Measurements from ENCODE around the gene ING3.

The ING3 gene

GRCh38 chr7:120927454-120928103 lies 23.0 kb upstream of the ING3 start:
- no peaks in the 10 kb centered on the region for H3K4me1 ChIP-seq (ENCODE audit: control insufficient read depth, insufficient read depth, low read length)
- no peaks in the 10 kb centered on the region for H3K9me3 ChIP-seq (ENCODE audit: control insufficient read depth in 2 of 2, low read length in 2 of 2)
- H3K27ac ChIP-seq (ENCODE audit: low read length): no peak overlapping the region
- H3K9ac ChIP-seq (ENCODE audit: low read length in 2 of 2): no peak overlapping the region
- no peaks in the 10 kb centered on the region for H3K36me3 ChIP-seq (ENCODE audit: control insufficient read depth in 2 of 2, insufficient read depth in 2 of 2, low read length in 2 of 2)
- no peak overlapping the region for H3K4me3 ChIP-seq (ENCODE audit: low read length in 2 of 2)
- H3K27me3 ChIP-seq (ENCODE audit: control insufficient read depth in 1 of 2, insufficient read depth in 2 of 2, low read length in 2 of 2): no peaks in the 10 kb centered on the region

- H3K36me3 ChIP-seq (ENCODE audit: control insufficient read depth in 2 of 2, insufficient read depth in 2 of 2, low read length in 2 of 2): no peaks in the 10 kb centered on the region
- H3K4me1 ChIP-seq (ENCODE audit: control insufficient read depth, insufficient read depth, low read length): no peaks in the 10 kb centered on the region
- H3K9ac ChIP-seq (ENCODE audit: low read length in 2 of 2): no peak overlapping the region
- no peaks in the 10 kb centered on the region for H3K27me3 ChIP-seq (ENCODE audit: control insufficient read depth in 1 of 2, insufficient read depth in 2 of 2, low read length in 2 of 2)
- H3K9me3 ChIP-seq (ENCODE audit: control insufficient read depth in 2 of 2, low read length in 2 of 2): no peaks in the 10 kb centered on the region
- no peak overlapping the region for H3K27ac ChIP-seq (ENCODE audit: low read length)
- H3K4me3 ChIP-seq (ENCODE audit: low read length in 2 of 2): no peak overlapping the region
Measured at GRCh38 chr7:120931243-120931642, 19.3 kb upstream of the ING3 start.

- no peaks in the 10 kb centered on the region for H3K36me3 ChIP-seq (ENCODE audit: control insufficient read depth in 2 of 2, insufficient read depth in 2 of 2, low read length in 2 of 2)
- H3K9ac ChIP-seq (ENCODE audit: low read length in 2 of 2): no peak overlapping the region
- no peak overlapping the region for H3K4me3 ChIP-seq (ENCODE audit: low read length in 2 of 2)
- H3K9me3 ChIP-seq (ENCODE audit: control insufficient read depth in 2 of 2, low read length in 2 of 2): no peaks in the 10 kb centered on the region
- no peaks in the 10 kb centered on the region for H3K27me3 ChIP-seq (ENCODE audit: control insufficient read depth in 1 of 2, insufficient read depth in 2 of 2, low read length in 2 of 2)
- no peak overlapping the region for H3K27ac ChIP-seq (ENCODE audit: low read length)
- no peaks in the 10 kb centered on the region for H3K4me1 ChIP-seq (ENCODE audit: control insufficient read depth, insufficient read depth, low read length)
Measured at GRCh38 chr7:120933475-120933874, 17.1 kb upstream of the ING3 start.

GRCh38 chr7:120939345-120939744 lies 11.2 kb upstream of the ING3 start:
- no peaks in the 10 kb centered on the region for H3K36me3 ChIP-seq (ENCODE audit: control insufficient read depth in 2 of 2, insufficient read depth in 2 of 2, low read length in 2 of 2)
- H3K27me3 ChIP-seq (ENCODE audit: control insufficient read depth in 1 of 2, insufficient read depth in 2 of 2, low read length in 2 of 2): no peaks in the 10 kb centered on the region
- H3K4me3 ChIP-seq (ENCODE audit: low read length in 2 of 2): no peak overlapping the region
- no peak overlapping the region for H3K9ac ChIP-seq (ENCODE audit: low read length in 2 of 2)
- no peak overlapping the region for H3K27ac ChIP-seq (ENCODE audit: low read length)
- no peaks in the 10 kb centered on the region for H3K4me1 ChIP-seq (ENCODE audit: control insufficient read depth, insufficient read depth, low read length)
- no peaks in the 10 kb centered on the region for H3K9me3 ChIP-seq (ENCODE audit: control insufficient read depth in 2 of 2, low read length in 2 of 2)

- H3K27me3 ChIP-seq (ENCODE audit: control insufficient read depth in 1 of 2, insufficient read depth in 2 of 2, low read length in 2 of 2): no peaks in the 10 kb centered on the region
- no peaks in the 10 kb centered on the region for H3K9me3 ChIP-seq (ENCODE audit: control insufficient read depth in 2 of 2, low read length in 2 of 2)
- H3K9ac ChIP-seq (ENCODE audit: low read length in 2 of 2): no peak overlapping the region
- no peak overlapping the region for H3K27ac ChIP-seq (ENCODE audit: low read length)
- no peaks in the 10 kb centered on the region for H3K36me3 ChIP-seq (ENCODE audit: control insufficient read depth in 2 of 2, insufficient read depth in 2 of 2, low read length in 2 of 2)
- no peaks in the 10 kb centered on the region for H3K4me1 ChIP-seq (ENCODE audit: control insufficient read depth, insufficient read depth, low read length)
- H3K4me3 ChIP-seq (ENCODE audit: low read length in 2 of 2): no peak overlapping the region
Measured at GRCh38 chr7:120941064-120941463, 9.5 kb upstream of the ING3 start.

GRCh38 chr7:120941856-120942255 lies 8.7 kb upstream of the ING3 start:
- no peaks in the 10 kb centered on the region for H3K4me1 ChIP-seq (ENCODE audit: control insufficient read depth, insufficient read depth, low read length)
- no peaks in the 10 kb centered on the region for H3K36me3 ChIP-seq (ENCODE audit: control insufficient read depth in 2 of 2, insufficient read depth in 2 of 2, low read length in 2 of 2)
- H3K9me3 ChIP-seq (ENCODE audit: control insufficient read depth in 2 of 2, low read length in 2 of 2): no peaks in the 10 kb centered on the region
- no peak overlapping the region for H3K9ac ChIP-seq (ENCODE audit: low read length in 2 of 2)
- no peaks in the 10 kb centered on the region for H3K27me3 ChIP-seq (ENCODE audit: control insufficient read depth in 1 of 2, insufficient read depth in 2 of 2, low read length in 2 of 2)
- H3K27ac ChIP-seq (ENCODE audit: low read length): no peak overlapping the region
- no peak overlapping the region for H3K4me3 ChIP-seq (ENCODE audit: low read length in 2 of 2)

- no peaks in the 10 kb centered on the region for H3K9me3 ChIP-seq (ENCODE audit: control insufficient read depth in 2 of 2, low read length in 2 of 2)
- no peak overlapping the region for H3K4me3 ChIP-seq (ENCODE audit: low read length in 2 of 2)
- H3K9ac ChIP-seq (ENCODE audit: low read length in 2 of 2): no peak overlapping the region
Measured at GRCh38 chr7:120942861-120943260, 7.7 kb upstream of the ING3 start.

GRCh38 chr7:120944826-120945562 lies 5.6 kb upstream of the ING3 start:
- no peaks in the 10 kb centered on the region for H3K27me3 ChIP-seq (ENCODE audit: control insufficient read depth in 1 of 2, insufficient read depth in 2 of 2, low read length in 2 of 2)
- H3K9ac ChIP-seq (ENCODE audit: low read length in 2 of 2): no peak overlapping the region
- H3K36me3 ChIP-seq (ENCODE audit: control insufficient read depth in 2 of 2, insufficient read depth in 2 of 2, low read length in 2 of 2): no peaks in the 10 kb centered on the region
- no peaks in the 10 kb centered on the region for H3K4me1 ChIP-seq (ENCODE audit: control insufficient read depth, insufficient read depth, low read length)
- H3K4me3 ChIP-seq (ENCODE audit: low read length in 2 of 2): no peak overlapping the region
- no peak overlapping the region for H3K27ac ChIP-seq (ENCODE audit: low read length)
- H3K9me3 ChIP-seq (ENCODE audit: control insufficient read depth in 2 of 2, low read length in 2 of 2): no peaks in the 10 kb centered on the region

More at GRCh38 chr7:120942861-120943260, 7.7 kb upstream of the ING3 start:
- Histone ChIP-seq H3K36me3 (ENCODE audit: control insufficient read depth in 2 of 2, insufficient read depth in 2 of 2, low read length in 2 of 2) (no peaks in the 10 kb centered on the region), H3K27me3 (ENCODE audit: control insufficient read depth in 1 of 2, insufficient read depth in 2 of 2, low read length in 2 of 2) (no peaks in the 10 kb centered on the region), H3K27ac (ENCODE audit: low read length) (no peak overlapping the region), H3K4me1 (ENCODE audit: control insufficient read depth, insufficient read depth, low read length) (no peaks in the 10 kb centered on the region)

GRCh38 chr7:120947980-120948379 lies 2.6 kb upstream of the ING3 start:
- Histone ChIP-seq H3K4me1 (ENCODE audit: control insufficient read depth, insufficient read depth, low read length) (peaks cover 5% of the 10 kb centered on the region), H3K4me3 (ENCODE audit: low read length in 2 of 2) (no peak overlapping the region), H3K9ac (ENCODE audit: low read length in 2 of 2) (no peak overlapping the region), H3K27ac (ENCODE audit: low read length) (no peak overlapping the region), H3K9me3 (ENCODE audit: control insufficient read depth in 2 of 2, low read length in 2 of 2) (no peaks in the 10 kb centered on the region), H3K27me3 (ENCODE audit: control insufficient read depth in 1 of 2, insufficient read depth in 2 of 2, low read length in 2 of 2) (no peaks in the 10 kb centered on the region), H3K36me3 (ENCODE audit: control insufficient read depth in 2 of 2, insufficient read depth in 2 of 2, low read length in 2 of 2) (no peaks in the 10 kb centered on the region)

GRCh38 chr7:120949393-120949911 lies 1.1 kb upstream of the ING3 start:
- H3K9ac ChIP-seq (ENCODE audit: low read length in 2 of 2): peak overlapping the region in 1 of 2 donors; percentile 68
- no peaks in the 10 kb centered on the region for H3K9me3 ChIP-seq (ENCODE audit: control insufficient read depth in 2 of 2, low read length in 2 of 2)
- peaks cover 3% of the 10 kb centered on the region in 2 donors for H3K36me3 ChIP-seq (ENCODE audit: control insufficient read depth in 2 of 2, insufficient read depth in 2 of 2, low read length in 2 of 2)
- H3K27ac ChIP-seq (ENCODE audit: low read length): no peak overlapping the region
- H3K27me3 ChIP-seq (ENCODE audit: control insufficient read depth in 1 of 2, insufficient read depth in 2 of 2, low read length in 2 of 2): no peaks in the 10 kb centered on the region
- peaks cover 5% of the 10 kb centered on the region for H3K4me1 ChIP-seq (ENCODE audit: control insufficient read depth, insufficient read depth, low read length)
- peak overlapping the region; percentile 92 to 95 for H3K4me3 ChIP-seq (ENCODE audit: low read length in 2 of 2)

Data from stomach smooth muscle (tissue), 2 donors.